C1 segment of cervical spinal cord (tissue), 14 donors: Measurements from ENCODE around the gene NCK2.

Experiments
- DNase-seq, 14 donors: peaks; one replicate each; lab custom pipeline; 2025; lab: John Stamatoyannopoulos, UW

NCK2 gene

DNA sequence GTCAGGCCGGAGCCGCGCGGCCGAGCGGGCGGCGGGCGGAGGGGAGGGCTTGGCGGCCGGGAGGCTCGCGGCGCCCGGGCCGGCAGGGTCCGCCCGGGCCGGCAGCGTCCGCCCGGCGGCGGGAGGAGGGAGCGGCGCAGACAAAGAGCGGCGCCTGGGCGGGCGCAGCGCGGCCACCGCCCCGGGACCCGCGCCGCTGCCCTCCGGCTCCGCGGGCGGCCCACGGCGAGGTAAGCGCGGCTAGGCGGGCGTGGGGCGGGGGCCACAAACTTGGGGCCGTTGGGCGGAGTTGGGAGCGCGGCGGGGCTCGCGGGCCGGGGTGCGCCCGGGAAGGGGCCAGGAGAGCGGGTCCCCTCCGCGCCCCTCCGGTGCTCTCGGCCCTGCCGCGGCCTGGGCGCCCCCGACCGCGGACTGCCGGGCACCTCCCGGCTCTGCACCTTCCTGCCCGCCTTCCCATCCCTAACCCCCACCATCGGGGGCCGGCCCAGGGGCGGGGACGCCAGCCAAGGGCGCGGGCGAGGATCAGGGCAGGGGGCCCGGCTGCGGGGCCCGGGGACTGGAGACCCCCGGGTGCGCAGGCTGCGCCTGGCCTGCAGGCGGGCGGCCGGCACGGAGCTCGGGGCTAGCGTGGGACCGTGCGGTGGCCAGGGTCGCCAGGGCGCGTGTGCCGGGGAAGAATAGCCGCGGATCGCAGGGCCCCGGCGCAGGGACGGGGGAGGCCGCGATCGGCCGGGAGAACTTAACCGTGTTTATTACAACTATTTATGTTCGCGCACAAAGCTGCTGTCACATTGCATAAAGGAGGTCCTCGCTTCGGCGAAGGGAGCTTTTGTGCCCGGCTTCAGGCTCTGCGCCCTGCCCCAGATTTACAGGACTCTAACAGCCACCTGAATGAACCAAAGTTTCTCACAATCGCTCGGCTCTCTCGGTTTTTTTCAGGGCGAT is at the start of gene NCK2:
NCK2 (plus strand) TSS at position 4 of the 945 bp plus-strand sequence. CDS start 110,152 bp downstream, outside the sequence.
- DNase-seq, result peak in 4 of 14 donors; percentile 22 to 47 (median 40)

GRCh38 chr2:105697781-105698449 is 46.8 kb upstream of the NCK2 start:
- peak in 1 of 14 donors; percentile 13 for DNase-seq

DNA sequence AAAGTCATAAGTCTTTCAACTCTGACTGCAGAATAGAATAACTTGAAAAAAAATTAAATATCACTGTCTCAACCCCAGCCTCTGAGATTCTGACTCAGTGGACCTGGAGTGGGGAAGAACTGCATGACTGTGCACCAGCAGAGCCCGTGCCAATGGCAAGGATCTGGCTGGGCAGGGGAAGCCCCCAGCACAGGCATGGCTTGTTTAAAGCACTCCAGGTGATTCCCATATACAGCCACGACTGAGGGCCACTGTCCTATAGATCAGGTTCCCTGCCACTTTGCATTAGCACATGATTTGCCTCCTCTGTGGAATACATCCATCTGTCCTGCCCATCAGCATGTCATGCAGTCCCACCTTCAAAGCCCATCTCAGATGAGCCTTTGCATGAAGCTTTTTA is 45.9 kb upstream of the NCK2 start:
- DNase-seq, result no peak

DNA sequence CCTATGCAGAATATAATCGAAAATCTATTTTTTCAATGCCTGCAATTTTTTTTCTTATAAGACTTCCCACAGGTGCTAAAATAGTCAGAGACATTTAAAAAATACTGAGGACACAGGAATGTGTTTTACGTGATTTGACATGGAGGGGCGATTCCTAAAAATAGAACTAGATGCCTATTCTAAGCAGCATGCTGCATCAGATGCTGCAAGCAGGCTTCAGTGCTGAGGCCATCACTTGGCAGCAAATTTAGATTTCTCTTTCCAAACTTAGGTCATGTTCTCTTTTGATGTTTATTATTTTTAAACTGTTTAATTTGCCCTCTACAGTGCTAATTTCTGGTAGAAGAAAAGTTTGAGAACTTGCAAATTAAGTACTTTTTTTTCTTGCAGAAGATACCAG is 43.7 kb upstream of the NCK2 start:
- DNase-seq, result no peak

DNA sequence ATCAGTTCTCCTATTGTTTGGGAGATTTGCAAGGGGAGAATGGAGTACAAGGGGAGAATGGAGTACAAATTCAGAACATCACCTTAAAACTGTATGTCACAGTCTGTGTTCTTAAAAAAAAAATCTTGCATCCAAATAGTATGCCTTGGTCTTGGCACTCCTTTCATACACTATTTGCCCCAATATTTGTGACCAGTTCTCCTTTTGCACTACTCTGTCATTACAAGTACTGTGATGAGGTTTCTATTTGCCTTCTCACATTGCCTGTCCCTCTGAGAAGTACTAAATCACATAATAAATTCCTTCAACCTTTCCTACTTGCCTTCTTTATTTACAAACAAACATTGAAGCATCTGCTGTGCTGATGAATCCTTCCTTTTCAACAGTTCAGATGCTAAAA is 36.0 kb upstream of the NCK2 start:
- DNase-seq, result no peak

DNA sequence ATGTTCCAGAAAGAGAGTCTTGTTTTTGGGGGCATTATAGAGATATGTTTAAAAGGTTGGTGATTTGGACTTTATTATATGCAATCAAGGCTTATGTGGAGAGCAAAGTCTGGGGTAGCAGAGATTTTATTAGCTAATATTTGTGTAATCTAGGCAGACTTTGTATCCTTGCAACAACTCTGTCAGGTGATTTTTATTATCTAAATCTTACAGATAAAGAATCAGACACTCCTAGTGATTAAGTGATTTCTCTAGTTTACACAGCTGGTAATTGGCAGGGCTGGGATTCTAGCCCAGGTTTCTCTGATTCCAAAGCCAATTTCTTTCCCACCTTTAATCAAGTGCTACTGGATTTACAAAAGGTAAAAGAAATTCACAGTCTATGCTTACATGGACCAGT is 33.3 kb upstream of the NCK2 start:
- no peak for DNase-seq

DNA sequence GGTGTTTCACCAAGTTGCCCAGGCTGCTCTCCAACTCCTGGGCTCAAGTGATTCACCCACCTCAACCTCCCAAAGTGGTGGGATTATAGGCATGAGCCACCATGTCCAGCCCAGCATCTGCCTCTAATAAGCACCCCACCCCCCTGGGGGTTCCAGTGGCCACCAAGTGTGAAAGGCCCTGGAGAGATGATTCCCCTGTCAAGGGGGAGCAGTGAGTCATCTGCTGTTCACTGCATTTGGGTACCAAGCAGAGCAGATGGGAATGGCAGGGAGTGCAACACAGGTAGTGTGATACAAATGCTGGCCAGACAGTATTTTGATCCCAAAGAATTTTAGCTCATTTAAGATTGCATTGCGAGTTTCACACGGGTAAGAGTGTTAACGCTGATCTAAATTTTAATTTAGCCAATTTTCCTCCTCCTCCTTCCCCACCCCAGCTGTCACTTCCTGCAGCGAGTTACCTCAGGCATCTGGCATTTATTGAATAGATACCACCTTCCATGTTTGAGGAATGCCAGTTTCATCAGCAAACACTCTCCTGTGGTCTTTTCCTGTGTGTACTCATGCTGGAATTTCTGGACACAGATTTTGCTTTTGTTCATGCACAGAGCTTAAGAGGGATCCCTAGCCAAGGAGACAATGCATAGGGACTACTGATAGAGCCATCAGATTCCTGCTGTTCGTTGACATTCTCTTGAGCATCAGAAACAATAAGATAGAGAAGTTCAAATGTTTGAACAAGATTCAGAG is 32.4 kb upstream of the NCK2 start:
- no peak for DNase-seq

DNA sequence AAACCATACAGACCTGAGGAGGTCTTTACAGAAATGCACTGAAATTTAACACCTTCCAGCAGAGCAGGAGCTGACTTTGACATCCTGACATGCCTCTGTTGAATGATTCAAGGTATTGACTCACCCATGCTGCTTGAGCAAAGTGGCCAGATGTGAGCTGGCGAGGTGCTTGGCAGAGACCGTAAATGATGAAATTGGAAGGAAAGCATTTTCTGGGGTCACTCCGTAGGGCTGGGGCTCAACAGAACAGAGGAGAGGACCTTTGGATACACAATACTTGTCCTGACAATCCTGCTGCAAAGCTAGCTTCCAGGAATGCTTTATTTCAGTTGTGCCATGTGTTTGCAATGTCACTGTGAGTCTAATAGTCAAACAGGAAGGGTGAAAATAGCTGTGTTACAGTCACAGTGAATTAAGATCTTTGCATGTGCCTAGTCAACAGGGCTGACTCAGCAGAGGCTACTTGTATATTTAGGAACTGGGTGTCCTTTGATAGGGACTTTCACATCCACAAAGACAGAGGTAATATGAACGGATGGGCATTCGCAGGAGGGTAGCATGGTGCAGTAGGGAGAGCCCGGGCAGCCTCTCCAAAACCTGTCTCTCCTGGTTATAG is 31.6 kb upstream of the NCK2 start:
- no peak for DNase-seq

GRCh38 chr2:105714141-105714540 is 30.6 kb upstream of the NCK2 start:
- DNase-seq, result no peak

- peak in 1 of 14 donors; percentile 16 for DNase-seq
Measured at GRCh38 chr2:105718846-105719481, 25.7 kb upstream of the NCK2 start.

DNA sequence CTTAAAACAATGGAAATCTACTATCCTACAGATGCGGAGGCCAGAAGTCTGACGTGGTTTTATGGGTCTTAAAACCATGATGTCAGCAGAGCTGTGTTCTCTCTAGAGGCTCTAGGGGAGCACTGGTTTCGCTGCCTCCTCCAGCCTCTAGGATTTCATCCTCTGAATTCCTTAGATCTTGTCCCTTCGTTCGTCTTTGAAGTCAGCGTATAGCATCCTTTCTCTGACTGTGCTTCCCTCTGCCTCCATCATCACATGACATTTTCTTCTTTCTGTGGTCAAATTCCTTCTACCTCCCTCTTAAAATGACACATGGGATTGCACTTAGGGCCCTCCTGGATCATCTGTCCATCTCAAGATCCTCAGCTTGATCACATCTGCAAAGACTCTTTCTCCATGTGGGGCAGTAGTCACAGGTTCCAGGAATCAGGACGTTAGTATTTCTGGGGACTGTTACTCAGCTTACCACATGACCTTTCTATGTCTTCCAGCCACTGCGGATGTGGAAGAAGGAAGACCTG is 22.7 kb upstream of the NCK2 start:
- DNase-seq, result no peak

DNA sequence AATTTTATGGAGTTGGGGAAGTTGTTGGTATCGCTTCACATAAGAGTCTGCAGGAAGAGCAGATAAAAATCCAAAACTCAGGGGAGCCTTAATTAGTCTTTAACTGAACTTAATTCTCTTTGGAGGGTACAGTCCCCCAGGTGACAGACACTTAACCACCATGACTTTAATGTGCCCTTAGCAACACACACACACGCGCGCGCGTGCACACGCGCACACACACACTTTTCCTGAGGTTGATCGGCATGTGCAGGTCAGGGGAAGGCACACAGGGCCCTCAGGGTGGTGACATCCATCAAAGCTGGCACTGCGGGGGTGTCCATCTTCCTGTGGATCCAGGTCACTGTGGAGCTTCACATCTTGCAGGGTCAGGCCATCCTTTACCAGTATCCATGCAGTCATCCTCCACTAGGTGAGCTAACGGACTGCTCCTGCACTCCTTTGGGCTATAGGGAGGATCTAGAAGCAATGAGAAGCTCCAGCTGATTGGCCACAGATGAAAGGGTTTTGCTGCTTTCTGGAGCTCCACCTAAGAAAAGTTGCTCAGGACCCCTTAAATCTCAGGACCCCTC is 21.9 kb upstream of the NCK2 start:
- no peak for DNase-seq

DNA sequence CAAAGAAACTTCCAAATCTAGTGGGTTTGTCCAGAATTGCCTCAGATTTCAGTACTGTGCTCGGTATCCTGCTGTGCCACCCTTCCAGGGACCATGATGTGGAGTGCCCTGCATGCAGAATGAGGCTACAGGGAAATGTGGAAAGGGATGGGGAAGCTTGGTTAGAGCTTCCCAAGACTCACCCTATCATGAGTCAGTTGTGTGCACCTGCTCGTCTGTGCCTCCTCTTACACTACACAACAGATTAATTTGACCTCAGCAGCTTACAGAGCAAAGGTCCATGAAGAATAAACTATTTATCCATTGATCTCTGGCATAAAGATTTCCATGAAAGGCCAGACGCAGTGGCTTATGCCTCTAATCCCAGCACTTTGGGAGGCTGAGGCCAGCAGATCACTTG is 21.3 kb upstream of the NCK2 start:
- DNase-seq, result no peak

DNA sequence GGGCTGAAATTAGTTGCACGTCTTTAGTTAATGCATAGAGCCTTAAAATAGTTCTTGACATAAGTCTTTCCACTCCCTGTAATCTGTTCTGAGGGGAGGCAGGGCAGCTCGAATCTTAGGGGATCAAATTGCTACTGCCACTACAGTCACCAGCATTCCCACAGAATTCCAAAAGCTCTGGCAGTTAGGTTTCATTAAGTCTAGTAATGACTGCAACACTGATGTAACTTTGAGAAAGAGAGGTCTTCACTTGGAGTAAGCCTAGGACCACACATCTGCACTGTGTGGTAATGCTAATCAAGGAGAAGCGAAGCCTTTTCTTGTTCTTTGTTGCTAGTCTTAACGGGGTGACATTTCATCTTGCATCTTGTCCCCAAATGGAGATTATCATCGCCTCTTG is 19.3 kb upstream of the NCK2 start:
- no peak for DNase-seq

DNA sequence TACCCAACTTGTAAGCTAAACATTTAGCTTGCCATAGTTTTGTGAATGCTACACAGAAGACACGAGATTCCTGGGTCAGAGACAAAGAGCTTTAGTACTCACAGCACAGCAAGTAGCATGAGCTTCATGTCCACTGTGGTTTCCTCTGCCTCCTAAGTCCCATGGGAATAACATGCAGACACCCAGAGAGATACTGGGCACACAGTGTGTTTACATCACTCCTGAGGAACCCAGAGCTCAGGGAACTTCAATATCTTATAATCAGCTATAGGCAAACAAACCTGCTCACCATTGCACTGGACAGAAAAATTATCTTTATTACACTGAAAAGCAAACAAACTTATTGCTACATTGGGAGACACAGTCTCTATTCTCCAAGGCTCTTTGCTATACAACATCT is 14.5 kb upstream of the NCK2 start:
- DNase-seq, result no peak

DNA sequence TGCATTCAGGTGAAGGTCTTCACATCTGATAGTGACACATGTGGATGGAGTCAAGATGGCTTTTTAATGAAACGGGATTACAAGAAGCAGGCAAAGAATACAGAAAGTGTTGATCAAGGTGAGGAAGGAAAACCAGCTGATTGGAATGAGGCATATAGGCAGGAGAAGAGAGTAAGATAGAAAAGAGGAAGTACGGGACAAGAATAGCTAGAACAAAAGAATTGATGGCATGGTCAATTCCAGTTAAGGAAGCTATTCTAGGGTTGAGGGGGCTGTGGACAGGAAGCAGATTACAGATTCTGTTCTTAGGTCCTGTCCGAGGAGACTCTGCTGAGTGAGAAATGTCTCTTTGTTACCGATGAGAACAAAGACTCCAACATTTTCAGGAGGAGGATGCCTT is 13.2 kb upstream of the NCK2 start:
- DNase-seq, result no peak

DNA sequence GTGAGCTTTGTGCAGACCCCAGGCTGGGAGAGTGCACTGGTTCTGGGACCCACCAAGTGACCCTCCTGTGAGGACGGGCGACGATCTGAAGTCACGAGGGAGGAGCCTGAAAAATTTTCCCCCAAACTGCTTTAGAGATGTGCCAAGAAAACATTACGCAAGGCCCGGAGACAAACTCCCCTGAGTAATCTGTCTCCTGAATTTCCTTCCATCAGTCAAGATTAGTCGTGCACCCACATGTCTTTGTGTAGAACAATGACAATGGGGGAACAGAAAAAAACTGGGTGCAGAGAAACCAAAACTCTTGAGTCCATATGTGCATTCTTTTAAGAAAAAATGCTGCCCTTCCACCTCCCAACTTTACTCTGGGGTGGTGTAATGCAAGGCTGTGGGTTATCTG is 12.6 kb upstream of the NCK2 start:
- DNase-seq, result no peak

- no peak for DNase-seq
Measured at GRCh38 chr2:105732955-105733607, 11.6 kb upstream of the NCK2 start.

GRCh38 chr2:105733875-105734274 is 10.8 kb upstream of the NCK2 start:
- DNase-seq, result no peak
